Nephron (organoid): ENCODE measurements around the gene OR51A4.

Source experiments
- H3K27ac Mint-ChIP-seq, 3 experiments: 2 replicates each; pipeline ENCODE4 v1.8.0; 2020; ENCODE audit warnings: mixed read lengths in 3 of 3, mild to moderate bottlenecking in 2 of 3, moderate library complexity in 1 of 3
- H3K27me3 Mint-ChIP-seq: 2 replicates; pipeline ENCODE4 v1.8.0; 2021; ENCODE audit warnings: low read depth, mild to moderate bottlenecking, moderate library complexity, mixed read lengths
- H3K36me3 Mint-ChIP-seq: 2 replicates; pipeline ENCODE4 v1.8.0; 2020; ENCODE audit warnings: low read depth, mixed read lengths
- H3K4me1 Mint-ChIP-seq: 2 replicates; pipeline ENCODE4 v1.8.0; 2020; ENCODE audit warnings: mixed read lengths
- H3K4me3 Mint-ChIP-seq, 3 experiments: 2 replicates each; pipeline ENCODE4 v1.8.0; 2020; ENCODE audit warnings: mild to moderate bottlenecking in 3 of 3, mixed read lengths in 3 of 3, moderate library complexity in 2 of 3
- H3K9me3 Mint-ChIP-seq: 2 replicates; pipeline ENCODE4 v1.8.0; 2020; ENCODE audit warnings: mixed read lengths
- TF ChIP-seq, protein P1 (sequence below), 3 experiments: fragments of 200-600 bp; sonication (generic); IDR thresholded peaks; one replicate each; pipeline ENCODE4 v1.5.0; 2021; ENCODE audit warnings: antibody characterized with exemption in 3 of 3; ENCODE audit not compliant: unreplicated experiment in 3 of 3

OR51A4 gene, protein sequence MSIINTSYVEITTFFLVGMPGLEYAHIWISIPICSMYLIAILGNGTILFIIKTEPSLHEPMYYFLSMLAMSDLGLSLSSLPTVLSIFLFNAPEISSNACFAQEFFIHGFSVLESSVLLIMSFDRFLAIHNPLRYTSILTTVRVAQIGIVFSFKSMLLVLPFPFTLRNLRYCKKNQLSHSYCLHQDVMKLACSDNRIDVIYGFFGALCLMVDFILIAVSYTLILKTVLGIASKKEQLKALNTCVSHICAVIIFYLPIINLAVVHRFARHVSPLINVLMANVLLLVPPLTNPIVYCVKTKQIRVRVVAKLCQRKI

DNA sequence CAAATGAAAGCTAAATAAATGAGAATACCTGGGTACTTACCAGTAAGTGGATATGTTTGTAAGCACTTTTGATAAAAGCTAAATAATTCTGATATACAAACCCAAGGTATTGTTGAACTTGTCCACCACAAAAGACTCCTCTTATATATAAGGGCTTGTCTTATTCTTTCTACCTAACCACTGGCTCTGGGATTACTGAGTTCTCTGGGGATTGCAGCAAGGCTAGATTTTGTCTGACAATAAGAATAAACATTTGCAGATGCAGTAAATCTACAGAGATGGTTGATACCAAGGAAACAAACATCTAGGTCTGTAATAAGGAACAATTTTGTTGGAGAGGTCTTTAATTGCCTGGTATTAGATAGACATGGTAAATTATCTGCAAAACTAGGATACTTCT is at the start of gene OR51A4:
OR51A4 (minus strand) TSS at position 101 of the 400 bp plus-strand sequence. CDS start 505 bp downstream, outside the sequence.
- Mint-ChIP-seq H3K9me3 (no peaks in the 10 kb centered on the region), H3K27ac (no peak within 1 kb of the TSS), H3K36me3 (no peaks in the 10 kb centered on the region), H3K4me3 (no peak within 1 kb of the TSS), H3K4me1 (no peaks in the 10 kb centered on the region), H3K27me3 (no peaks in the 10 kb centered on the region)
- TF ChIP-seq, protein P1, sequence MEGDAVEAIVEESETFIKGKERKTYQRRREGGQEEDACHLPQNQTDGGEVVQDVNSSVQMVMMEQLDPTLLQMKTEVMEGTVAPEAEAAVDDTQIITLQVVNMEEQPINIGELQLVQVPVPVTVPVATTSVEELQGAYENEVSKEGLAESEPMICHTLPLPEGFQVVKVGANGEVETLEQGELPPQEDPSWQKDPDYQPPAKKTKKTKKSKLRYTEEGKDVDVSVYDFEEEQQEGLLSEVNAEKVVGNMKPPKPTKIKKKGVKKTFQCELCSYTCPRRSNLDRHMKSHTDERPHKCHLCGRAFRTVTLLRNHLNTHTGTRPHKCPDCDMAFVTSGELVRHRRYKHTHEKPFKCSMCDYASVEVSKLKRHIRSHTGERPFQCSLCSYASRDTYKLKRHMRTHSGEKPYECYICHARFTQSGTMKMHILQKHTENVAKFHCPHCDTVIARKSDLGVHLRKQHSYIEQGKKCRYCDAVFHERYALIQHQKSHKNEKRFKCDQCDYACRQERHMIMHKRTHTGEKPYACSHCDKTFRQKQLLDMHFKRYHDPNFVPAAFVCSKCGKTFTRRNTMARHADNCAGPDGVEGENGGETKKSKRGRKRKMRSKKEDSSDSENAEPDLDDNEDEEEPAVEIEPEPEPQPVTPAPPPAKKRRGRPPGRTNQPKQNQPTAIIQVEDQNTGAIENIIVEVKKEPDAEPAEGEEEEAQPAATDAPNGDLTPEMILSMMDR (IDR thresholded peaks at IDR 0.05; ENCODE audit: unreplicated experiment in 3 of 3) = no peak

DNA sequence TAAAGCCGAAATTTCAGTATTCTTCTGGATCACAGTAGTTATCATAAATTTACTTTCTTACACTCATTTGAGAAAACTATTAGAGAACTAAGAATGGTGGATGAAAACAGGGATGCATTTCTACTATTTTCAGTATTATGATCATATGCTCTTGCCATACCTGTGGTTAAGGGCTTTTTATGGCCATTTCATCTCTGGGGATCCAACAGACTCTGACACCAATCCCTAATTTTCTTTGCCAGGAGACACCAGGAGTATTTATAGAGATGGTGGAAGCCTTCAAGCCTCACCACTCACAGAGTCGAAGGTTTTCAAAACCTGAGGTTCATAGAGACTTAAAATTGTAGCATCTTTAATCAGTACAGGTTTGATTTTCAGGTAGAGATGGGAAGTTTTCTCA is 47.1 kb upstream of the OR51A4 start, which contains the start of gene OR51L1:
OR51L1 (plus strand) TSS at position 301 of the 400 bp plus-strand sequence. CDS start 4,132 bp downstream, outside the sequence.
- TF ChIP-seq, protein P1 (IDR thresholded peaks at IDR 0.05; ENCODE audit: unreplicated experiment in 3 of 3) = no peak

DNA sequence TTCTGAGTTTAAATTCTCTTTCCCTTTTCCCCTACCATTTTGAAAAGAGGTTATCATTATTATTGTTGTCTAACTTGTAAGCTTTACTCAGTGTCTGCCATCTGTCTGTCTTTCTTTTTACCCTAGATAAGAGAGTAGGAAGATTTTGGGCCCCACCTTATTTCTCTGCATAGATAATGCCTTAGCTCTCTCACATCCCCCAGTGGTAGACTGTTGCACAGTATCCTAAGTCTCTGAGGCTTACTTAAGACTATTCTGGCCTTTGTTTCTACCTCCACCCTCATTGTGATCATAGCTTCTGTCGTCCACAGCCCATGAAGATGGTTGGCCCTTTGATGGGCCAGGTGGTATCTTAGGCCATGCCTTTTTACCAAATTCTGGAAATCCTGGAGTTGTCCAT is 43.7 kb upstream of the OR51A4 start:
- Mint-ChIP-seq H3K27me3 (no peaks in the 10 kb centered on the region), H3K27ac (no peak overlapping the region), H3K9me3 (no peaks in the 10 kb centered on the region), H3K36me3 (no peaks in the 10 kb centered on the region), H3K4me1 (no peaks in the 10 kb centered on the region), H3K4me3 (no peak overlapping the region)
- TF ChIP-seq, protein P1 (IDR thresholded peaks at IDR 0.05; ENCODE audit: unreplicated experiment in 3 of 3) = peak in 2 of 3 experiments; percentile 20 to 25

More for the DNA sequence above, 47.1 kb upstream of the OR51A4 start, which contains the start of gene OR51L1:
- H3K27ac Mint-ChIP-seq = no peak within 1 kb of the TSS
- no peaks in the 10 kb centered on the region for H3K27me3 Mint-ChIP-seq
- no peaks in the 10 kb centered on the region for H3K4me1 Mint-ChIP-seq
- H3K9me3 Mint-ChIP-seq = no peaks in the 10 kb centered on the region
- no peaks in the 10 kb centered on the region for H3K36me3 Mint-ChIP-seq
- H3K4me3 Mint-ChIP-seq = no peak within 1 kb of the TSS

DNA sequence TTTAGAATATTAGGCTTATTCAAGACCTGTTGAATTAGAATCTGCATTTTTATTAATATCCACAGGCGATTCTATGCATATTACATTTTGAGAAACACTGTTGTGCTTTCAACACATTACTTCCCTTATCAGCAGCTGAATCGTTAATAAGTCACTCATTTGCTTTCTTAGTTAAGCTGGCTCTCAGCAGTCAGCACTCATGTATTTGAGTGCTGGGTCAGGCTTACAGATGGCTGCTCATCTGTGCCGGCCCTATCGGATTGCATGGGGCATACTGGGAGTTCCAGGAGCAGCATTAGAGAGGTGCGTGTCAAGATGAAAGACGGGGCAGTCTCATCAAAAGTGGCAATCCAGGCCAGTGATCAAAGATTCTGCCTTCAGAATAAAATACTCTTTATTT is 36.4 kb upstream of the OR51A4 start:
- no peaks in the 10 kb centered on the region for H3K27me3 Mint-ChIP-seq
- H3K27ac Mint-ChIP-seq = peak overlapping the region; percentile 60 to 75 (median 69)
- H3K4me3 Mint-ChIP-seq = no peak overlapping the region
- H3K36me3 Mint-ChIP-seq = no peaks in the 10 kb centered on the region
- no peaks in the 10 kb centered on the region for H3K9me3 Mint-ChIP-seq
- peaks cover 15% of the 10 kb centered on the region for H3K4me1 Mint-ChIP-seq
- TF ChIP-seq, protein P1 (IDR thresholded peaks at IDR 0.05; ENCODE audit: unreplicated experiment in 3 of 3) = no peak

DNA sequence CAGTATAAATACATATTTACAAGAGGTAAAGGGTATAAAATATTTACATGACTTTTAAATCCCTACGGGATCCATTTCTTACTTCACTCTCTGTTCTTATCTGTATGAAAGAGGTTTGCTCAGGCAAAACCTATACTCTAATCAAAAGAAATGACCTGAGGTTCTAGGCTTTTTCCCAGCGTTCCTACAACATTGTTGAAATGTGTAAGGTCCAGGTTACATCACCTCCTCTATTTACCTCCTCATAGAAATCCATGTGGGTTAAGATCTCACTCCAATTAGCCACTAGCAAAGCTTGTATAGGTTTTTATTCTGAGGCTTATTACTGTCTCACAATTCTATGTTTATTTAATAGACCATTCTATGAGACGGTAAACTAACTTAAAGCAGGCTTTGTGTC is 35.3 kb upstream of the OR51A4 start:
- peaks cover 17% of the 10 kb centered on the region for H3K4me1 Mint-ChIP-seq
- no peaks in the 10 kb centered on the region for H3K36me3 Mint-ChIP-seq
- H3K4me3 Mint-ChIP-seq = no peak overlapping the region
- TF ChIP-seq, protein P1 (IDR thresholded peaks at IDR 0.05; ENCODE audit: unreplicated experiment in 3 of 3) = no peak
- peaks cover 2% of the 10 kb centered on the region for H3K9me3 Mint-ChIP-seq
- H3K27me3 Mint-ChIP-seq = no peaks in the 10 kb centered on the region
- peak overlapping the region in 1 of 3 experiments; percentile 7 for H3K27ac Mint-ChIP-seq

DNA sequence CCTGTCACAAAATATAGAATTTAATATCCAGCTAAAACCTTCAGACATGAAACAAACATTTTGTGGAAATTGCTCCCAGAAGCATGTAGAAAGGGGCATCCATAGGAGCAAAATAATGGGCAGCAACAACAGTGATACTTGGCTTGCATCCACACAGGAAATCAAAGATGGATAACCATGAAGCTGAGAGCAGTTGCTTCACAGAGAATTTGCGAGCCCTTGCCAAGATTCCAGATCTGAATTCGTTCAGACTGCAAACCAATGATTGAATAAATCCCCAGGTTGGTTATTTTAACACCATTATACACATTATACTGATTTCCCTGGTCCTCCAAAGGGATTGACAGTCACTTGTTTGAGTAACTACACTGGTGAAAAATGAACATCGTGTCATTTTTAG is 31.6 kb upstream of the OR51A4 start:
- Mint-ChIP-seq H3K4me1 (peaks cover 17% of the 10 kb centered on the region), H3K9me3 (peaks cover 2% of the 10 kb centered on the region), H3K4me3 (no peak overlapping the region), H3K27me3 (no peaks in the 10 kb centered on the region), H3K36me3 (no peaks in the 10 kb centered on the region), H3K27ac (peak overlapping the region in 1 of 3 experiments; percentile 56)
- TF ChIP-seq, protein P1 (IDR thresholded peaks at IDR 0.05; ENCODE audit: unreplicated experiment in 3 of 3) = no peak
